Ramos (cell line): Measurements from ENCODE around the gene MAN1C1.

ENCODE experiments used
- in situ Hi-C: fragments of 300-500 bp; cut with MboI; formaldehyde crosslinking; loops from one replicate; pipeline ENCODE4 v1.14.3; 2022; ENCODE audit warnings: low sequenced_read_pairs; ENCODE audit not compliant: unreplicated experiment

Gene MAN1C1

GRCh38 chr1:25817840-25818501 is 201.4 kb downstream of the MAN1C1 start:
- in situ Hi-C loops = loop anchor here (25.0 kb wide), 1 partner anchor 406 kb away; the partner anchor contains the start of gene RHCE

- in situ Hi-C loops = loop anchor here (25.0 kb wide), 1 partner anchor 406 kb away; the partner anchor contains the start of gene RHCE
Observed at GRCh38 chr1:25818569-25818968, 202.0 kb downstream of the MAN1C1 start.

- in situ Hi-C loops = loop anchor here (10.0 to 25.0 kb wide), 2 partner anchors 185 to 407 kb away; partner anchors contain the start of gene RHCE
Observed at GRCh38 chr1:25819491-25820246, 203.1 kb downstream of the MAN1C1 start, which contains the start of gene MTFR1L. Gene MTFR1L (plus strand): TSS chr1:25819954. CDS start chr1:25823105, 3,151 bp downstream.

- in situ Hi-C loops = loop anchor here (10.0 to 25.0 kb wide), 2 partner anchors 184 to 408 kb away; partner anchors contain the start of gene RHCE
Observed at GRCh38 chr1:25820247-25821111, 203.9 kb downstream of the MAN1C1 start.

GRCh38 chr1:25821112-25821476 is 204.5 kb downstream of the MAN1C1 start:
- in situ Hi-C loops = loop anchor here (10.0 to 25.0 kb wide), 2 partner anchors 184 to 409 kb away; partner anchors contain the start of gene RHCE

GRCh38 chr1:25821630-25822091 is 205.1 kb downstream of the MAN1C1 start:
- in situ Hi-C loops = loop anchor here (10.0 to 25.0 kb wide), 2 partner anchors 183 to 409 kb away; partner anchors contain the start of gene RHCE

GRCh38 chr1:25825605-25826004 is 209.0 kb downstream of the MAN1C1 start:
- in situ Hi-C loops = loop anchor here (10.0 kb wide), 1 partner anchor 179 kb away; no protein-coding TSS in a partner anchor

GRCh38 chr1:25826571-25826970 is 210.0 kb downstream of the MAN1C1 start:
- in situ Hi-C loops = loop anchor here (10.0 kb wide), 1 partner anchor 178 kb away; no protein-coding TSS in a partner anchor

- in situ Hi-C loops = loop anchor here (10.0 kb wide), 1 partner anchor 176 kb away; no protein-coding TSS in a partner anchor
Observed at GRCh38 chr1:25828491-25828890, 211.9 kb downstream of the MAN1C1 start.

- in situ Hi-C loops = loop anchor here (10.0 kb wide), 1 partner anchor 176 kb away; no protein-coding TSS in a partner anchor
Observed at GRCh38 chr1:25829046-25829445, 212.5 kb downstream of the MAN1C1 start.

GRCh38 chr1:25831569-25832196 is 215.1 kb downstream of the MAN1C1 start:
- in situ Hi-C loops = no loop called here

- in situ Hi-C loops = no loop called here
Observed at GRCh38 chr1:25832336-25833037, 215.9 kb downstream of the MAN1C1 start.

- in situ Hi-C loops = no loop called here
Observed at GRCh38 chr1:25833158-25833557, 216.6 kb downstream of the MAN1C1 start.
